ENCODE data around the gene DUT. TPM values are rescaled to one million over a fixed set of nuclear protein-coding genes. Genes with fewer than 3 reads are reported as not detected.

DUT gene
- total RNA-seq, 2 donors from 2014 or later, result 248 to 397 TPM

- no peaks in the 10 kb centered on the region for H3K4me1 Mint-ChIP-seq
- H3K27ac Mint-ChIP-seq, result no peak overlapping the region
- no peaks in the 10 kb centered on the region for H3K9me3 Mint-ChIP-seq
- H3K36me3 Mint-ChIP-seq (ENCODE audit: low read depth), result no peaks in the 10 kb centered on the region
- no peak for ATAC-seq (replicated peaks)
- no peak overlapping the region for H3K4me3 Mint-ChIP-seq
- peaks cover 17% of the 10 kb centered on the region for H3K27me3 Mint-ChIP-seq
Observed at GRCh38 chr15:48392356-48392755, 61.1 kb downstream of the DUT start.

Other genes with a start within 250 kb of the DUT start
- not detected for gene SLC24A5, start 210.4 kb upstream of the DUT start, total RNA-seq
- gene MYEF2, start 153.1 kb upstream of the DUT start, total RNA-seq, result 10 to 100 TPM; 23.7 to 25.2 TPM
- gene CTXN2, start 139.8 kb upstream of the DUT start, total RNA-seq, result under 1 TPM in 1 of 2 donors, not detected in 1; 0.11 TPM
- not detected for gene SLC12A1, start 125.1 kb upstream of the DUT start, total RNA-seq